ENCODE results near the gene KIF3A.

KIF3A gene

DNA sequence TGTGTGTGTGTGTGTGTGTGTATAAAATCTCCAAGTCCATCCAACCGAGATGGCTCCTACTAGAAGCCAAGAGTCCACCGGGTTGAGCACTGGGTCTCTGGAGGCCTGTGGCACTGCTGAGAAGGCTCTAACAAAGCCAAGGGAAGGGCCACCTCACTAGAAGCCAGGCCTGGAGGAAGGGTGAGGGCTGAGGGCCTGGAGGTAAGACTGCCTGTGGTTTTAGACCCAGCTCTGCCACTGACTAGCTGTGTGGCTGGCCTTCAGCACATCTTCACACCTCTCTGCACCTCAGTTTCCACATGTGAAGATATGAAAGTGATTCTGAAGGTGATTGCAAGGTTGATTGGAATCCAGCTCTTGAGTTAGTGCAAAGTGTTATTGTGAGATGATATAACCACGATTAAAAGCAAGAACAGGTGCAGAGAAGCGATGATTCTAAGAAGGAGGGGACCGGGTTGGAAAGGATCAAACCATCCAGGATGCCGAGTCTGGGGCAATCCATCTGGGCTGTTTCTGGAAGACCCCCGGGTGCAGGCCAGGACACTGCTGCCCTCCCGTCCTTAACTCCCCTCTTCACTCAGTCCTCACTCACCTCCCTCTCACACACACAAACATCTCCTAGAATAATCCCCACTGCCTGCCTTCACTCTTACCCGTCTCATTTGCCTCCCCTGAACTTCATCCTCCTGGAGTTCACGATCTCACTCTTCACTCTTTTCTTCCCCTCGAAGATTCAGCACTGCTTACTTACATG, 61.2 kb downstream of the KIF3A start:
- peak in 1 of 2 donors; percentile 11 for DNase-seq

DNA sequence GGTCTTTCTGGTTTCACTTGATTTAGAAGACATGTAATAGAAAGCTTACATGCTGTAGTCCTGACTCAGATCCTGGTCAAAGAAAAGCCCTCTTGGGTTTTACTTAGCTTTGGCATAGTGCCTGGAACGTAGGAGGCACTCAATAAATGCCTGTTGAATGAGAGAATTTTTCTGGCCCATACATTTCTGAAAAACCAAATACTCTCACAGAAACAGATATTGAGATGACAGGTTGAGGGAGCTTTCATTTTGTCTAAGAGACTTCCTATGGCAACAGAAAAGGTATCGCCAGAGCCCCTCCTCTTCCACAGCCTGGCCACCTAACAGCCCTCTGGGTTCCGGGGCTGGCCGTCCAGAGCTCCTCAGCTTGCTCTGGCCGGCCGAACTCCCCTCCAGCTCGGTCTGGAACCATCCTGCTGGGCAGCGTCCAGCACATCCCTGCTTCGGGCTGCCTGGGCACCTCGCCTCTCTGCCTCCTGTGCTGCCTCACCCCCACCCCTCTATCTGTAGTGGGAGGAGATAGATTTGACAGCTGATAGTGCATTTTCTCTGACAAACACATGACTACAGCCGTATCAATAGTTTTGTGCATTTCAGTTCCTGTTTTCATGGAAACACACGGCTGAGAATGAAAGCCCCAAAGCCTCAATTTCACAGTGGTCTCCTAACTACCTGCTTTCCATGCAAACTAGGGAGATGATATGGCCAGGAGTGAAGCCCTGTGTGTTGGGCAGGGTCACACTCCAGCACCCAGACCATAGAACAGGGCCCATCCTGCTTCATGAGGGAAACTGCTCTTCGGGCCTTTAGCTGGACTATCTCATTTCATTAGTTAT, 62.5 kb downstream of the KIF3A start:
- DNase-seq, result peak in 1 of 2 donors; percentile 17

DNA sequence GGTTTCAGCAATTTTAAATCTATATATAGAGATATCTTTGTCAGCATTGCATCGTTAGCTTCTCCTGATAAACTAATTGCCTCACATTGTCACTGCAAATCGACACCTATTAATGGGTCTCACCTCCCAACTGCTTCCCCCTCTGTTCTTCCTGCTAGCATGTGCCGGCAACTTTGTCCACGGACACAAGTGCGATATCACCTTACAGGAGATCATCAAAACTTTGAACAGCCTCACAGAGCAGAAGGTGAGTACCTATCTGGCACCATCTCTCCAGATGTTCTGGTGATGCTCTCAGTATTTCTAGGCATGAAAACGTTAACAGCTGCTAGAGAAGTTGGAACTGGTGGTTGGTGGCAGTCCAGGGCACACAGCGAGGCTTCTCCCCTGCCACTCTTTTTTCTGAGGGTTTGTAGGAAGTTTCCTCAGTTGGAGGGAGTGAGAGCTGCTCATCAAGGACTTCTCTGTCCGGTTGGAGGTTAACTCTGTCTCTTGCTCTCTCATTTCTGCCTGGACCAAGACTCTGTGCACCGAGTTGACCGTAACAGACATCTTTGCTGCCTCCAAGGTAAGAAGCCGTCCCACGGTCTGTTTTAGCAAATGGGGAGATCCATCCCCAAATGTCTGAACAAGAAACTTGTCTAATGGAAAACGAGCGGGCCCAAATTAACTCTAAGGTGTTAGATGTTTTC, 63.3 kb downstream of the KIF3A start, which contains the start of gene IL4:
IL4 (plus strand) TSS at position 51 of the 692 bp plus-strand sequence; CDS start at position 113, 62 bp downstream.
- peak in 1 of 2 donors; percentile 14 for DNase-seq

DNA sequence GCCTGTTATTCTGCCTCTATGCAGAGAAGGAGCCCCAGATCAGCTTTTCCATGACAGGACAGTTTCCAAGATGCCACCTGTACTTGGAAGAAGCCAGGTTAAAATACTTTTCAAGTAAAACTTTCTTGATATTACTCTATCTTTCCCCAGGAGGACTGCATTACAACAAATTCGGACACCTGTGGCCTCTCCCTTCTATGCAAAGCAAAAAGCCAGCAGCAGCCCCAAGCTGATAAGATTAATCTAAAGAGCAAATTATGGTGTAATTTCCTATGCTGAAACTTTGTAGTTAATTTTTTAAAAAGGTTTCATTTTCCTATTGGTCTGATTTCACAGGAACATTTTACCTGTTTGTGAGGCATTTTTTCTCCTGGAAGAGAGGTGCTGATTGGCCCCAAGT, 63.9 kb downstream of the KIF3A start:
- DNase-seq, result no peak

DNA sequence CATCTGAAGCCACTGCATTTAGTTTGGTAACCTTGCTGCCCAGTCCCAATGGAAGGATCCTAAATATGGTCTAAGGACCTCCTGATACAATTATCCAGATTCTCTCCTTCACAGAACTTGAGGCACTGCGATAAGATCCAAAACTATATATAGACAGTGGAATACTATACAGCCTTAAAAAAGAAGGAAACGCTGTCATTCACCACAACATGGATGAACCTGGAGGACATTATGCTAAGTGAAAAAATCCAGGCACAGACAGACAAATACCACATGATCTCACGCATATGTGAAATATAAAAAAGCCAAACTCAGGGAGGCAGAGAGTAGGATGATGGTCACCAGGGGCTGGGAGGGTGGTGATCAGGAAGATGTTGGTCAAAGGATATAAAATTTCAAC, 66.3 kb downstream of the KIF3A start:
- DNase-seq, result no peak

DNA sequence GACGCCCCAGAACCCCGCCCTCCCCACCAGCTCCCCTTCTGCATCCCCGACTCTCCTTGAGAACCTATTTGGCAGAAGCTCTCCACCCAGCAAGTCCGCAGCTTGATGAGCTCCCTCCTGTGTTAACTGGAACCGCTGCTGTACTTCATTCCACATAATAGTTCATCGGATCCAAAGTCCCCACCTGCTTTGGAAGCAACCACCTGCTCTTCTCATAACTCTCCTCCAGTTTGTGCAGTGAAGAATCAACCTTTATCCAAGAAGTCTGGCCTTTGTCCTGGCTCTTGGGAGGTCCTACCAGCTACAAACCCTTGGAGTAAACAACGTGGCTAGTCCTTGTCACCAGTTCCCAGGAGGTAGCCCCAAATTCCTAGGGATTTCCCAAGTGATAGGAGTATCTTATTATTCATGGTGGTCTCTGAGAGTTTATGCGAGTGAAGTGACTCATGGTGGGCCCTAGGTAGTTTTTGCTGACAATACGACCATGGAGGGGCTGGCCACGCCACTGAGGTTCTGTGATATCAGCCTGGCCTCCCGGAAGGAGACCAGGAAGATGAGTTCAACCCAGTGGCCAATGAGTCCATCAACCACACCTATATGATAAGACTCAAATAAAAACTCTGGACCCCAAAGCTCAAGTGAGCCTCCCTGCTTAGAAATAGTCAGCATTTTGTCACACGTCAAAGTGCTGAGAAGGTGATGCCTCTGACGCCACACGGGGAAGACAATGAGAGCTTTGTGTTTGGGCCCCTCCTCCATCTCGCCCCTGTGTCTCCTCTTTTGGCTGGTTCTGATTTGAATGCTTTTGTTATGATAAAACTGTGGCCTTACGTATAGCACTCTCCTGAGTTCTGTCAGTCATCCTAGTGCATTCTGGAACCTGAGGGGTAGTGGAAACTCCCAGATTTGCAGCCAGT, 67.1 kb downstream of the KIF3A start:
- DNase-seq, result no peak

DNA sequence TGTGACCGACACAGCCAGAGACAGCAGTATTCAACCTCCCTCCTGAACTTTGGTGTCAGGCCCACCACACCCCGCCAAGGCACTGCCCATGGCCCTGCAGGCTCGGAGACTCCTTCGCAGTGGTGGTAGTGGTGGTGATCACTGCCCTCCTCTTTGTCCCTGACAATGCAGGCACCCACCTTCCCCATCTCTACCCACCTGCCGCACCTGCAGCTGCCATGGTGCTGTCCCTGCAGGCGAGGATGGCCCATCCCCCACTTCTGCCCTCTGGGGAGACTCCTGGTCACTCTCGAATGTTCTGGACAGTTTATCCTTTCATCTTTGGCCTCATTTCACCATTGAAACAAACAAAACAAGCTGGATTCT, 67.9 kb downstream of the KIF3A start:
- no peak for DNase-seq

DNA sequence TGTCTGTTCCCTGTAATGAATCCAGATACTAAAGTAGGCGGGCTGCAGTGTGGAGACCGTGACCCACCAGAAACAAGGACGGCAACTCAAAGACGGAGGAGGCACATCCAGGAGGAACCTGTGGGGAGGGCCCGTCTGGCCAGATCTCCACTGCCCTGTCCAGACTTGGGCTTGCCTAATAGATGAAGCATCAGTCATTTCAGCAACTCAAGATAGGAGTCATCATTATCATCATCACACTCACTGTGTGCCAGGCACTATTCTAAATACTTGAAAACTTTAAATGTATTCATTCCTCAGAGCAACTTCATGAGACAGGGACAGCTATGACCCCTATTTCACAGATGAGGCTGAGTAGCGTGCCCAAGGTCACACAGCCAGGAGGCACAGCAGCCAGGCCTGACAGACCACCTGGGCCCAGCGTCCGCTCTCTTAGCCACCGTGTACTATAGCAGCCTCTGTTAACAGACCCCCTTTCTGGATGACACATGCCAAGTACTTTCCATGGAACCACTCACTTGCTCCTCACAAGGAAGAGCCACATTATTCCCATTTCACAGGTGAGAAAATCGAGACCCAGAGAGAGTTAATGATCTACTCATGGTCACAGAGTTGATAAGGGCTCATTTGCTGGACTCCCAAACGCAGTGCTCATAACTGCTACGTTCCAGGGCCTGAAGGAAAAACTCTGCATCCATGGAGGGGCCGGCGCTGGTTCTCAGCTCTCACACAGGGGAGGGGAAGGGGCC, 68.5 kb downstream of the KIF3A start:
- DNase-seq, result no peak

DNA sequence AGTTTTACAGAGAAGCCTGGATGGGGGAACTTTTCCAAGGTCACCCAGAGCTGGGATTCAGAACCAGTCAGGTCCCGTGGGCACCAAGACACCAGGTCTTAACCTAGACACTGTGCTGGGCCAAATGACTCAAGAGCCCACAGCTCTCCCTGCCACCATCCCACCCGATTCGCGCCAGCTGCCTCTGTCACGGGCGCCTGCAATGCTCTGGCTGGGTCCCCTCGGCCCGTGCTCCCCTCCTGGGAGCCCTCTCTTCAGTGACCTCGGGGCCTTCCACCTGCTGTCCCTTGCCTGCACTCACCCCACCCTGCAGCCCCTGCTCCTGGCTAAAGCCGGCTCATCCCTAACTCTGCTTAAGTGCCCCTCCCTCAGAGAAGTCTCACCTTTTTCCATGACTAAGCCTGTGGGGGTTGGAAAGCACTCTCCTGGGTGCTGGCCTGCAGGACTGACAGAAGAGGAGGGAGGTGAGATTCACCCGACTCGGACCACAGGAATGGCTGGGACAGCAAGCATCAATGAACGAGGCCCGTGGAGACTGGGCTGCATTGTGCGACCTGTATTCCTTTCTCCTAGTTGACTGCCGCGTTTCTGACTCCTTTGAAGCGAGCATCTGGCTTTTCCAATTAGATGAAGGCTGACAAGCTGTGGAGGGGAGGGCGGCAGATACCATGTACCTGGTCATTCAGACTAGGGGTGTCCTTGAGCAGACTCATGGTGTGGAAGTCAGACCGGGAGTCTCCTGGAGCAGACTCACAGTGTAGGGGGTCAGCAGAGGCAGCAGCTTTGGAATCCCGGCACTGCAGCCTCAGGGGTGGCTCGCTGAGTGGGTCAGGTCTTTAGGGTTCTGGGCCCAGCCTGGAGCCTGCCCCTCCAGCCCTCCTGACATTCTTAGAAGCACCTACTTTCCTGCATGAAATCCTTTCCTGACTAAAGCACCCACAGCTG, 69.3 kb downstream of the KIF3A start:
- DNase-seq, result no peak

DNA sequence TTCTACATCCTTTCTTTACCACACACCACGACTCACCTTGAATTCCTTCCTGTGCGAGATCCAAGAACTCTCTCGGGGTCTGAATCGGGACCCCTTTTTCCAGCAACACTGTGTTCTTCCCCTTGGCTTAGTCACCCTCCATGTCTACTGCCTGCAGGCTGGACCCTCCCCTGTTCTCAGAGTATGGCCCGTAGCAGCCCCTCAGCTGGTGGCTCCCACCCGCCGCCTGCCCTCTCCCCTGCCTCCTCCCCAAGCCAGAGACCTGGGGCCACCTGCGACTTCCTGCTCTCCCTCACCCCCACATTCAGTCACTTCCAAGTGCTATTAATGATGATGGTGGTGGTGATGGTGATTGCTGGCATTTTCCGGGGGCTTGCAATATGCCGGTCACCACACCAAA, 70.0 kb downstream of the KIF3A start:
- no peak for DNase-seq

DNA sequence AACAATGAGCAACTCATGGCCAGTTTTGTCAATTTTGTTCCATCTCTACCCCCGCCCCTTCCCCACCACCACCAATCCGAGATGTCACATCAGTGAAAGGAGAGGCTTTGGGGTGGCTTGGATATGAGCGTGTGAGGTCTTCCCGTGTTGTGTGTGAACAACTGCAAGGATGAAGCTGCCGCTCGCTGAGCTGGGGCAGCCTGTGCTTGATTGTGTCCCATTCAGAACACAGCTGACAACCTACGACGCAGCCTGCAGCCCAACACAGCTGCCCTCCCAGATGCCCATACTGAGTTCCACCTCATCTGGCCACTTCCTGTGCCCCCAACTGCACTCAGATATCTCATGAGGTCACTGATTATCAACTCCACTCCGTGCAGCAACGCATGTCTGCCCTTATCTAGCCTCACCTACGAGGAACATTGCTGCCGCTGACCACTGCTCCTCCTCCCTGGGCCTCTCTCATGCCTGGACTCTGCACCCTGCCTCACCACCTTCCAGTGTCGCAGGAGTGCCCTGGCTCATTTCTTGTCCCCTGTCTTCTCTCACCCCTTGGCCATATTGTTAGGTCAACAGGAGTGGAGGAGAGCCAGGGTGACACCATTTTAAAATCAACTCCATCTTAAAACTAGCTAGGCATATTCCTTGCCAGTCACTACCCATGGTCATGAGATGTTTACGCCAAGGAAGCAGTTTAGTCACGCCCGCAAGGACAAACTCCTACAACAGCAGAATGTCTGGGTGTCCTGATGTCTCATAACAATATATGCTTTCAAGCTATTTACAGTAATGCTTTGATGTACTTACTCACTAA, 70.8 kb downstream of the KIF3A start:
- no peak for DNase-seq

DNA sequence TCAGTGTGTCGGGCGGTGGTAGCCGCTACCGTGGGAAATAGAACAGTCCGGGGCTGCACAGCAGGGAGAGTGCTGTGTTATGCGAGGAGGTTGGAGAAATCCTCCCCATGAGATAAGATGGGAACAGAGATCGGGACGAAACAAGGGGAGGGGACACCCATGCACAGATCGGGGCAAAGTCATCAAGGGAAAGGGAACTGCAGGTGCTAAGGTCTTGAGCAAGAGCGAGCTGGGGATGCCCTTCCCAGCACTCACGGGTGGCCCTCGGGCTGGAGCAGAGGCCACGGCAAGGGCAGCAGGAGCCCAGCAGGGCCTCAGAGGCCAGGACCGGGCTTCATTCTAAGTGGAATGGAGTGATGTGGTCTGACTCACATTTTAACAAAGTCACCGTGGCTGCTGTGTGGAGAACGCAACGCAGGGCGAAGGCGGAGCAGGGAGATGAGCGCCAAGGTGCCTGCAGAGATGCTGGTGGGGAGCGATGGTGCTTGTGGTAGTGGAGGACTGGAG, 71.7 kb downstream of the KIF3A start:
- DNase-seq, result no peak

DNA sequence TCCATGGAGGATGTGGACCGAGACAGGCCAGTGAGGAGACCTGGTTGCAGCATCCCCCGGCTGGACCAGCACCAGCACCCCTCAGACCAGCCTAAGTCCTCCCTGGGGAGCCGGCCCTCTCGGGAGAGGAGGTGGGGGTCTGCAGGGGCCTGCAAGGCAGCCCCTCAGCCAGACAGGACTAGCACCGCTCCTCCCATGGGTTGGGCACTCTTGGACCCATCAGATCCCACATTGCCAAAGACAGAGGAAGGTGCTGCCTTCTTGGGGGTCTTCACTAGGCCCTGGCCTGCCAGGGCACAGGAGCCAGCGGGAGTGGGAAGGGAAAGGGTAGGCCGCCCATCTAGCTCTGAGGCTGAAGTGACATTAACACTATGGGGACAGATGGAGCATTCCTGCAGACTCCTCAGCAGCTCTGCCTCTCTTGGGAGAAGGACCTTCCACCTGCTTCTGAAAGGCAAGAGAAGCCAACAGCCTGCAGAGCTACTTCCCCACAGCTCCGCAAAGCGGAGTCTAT, 72.6 kb downstream of the KIF3A start:
- no peak for DNase-seq

DNA sequence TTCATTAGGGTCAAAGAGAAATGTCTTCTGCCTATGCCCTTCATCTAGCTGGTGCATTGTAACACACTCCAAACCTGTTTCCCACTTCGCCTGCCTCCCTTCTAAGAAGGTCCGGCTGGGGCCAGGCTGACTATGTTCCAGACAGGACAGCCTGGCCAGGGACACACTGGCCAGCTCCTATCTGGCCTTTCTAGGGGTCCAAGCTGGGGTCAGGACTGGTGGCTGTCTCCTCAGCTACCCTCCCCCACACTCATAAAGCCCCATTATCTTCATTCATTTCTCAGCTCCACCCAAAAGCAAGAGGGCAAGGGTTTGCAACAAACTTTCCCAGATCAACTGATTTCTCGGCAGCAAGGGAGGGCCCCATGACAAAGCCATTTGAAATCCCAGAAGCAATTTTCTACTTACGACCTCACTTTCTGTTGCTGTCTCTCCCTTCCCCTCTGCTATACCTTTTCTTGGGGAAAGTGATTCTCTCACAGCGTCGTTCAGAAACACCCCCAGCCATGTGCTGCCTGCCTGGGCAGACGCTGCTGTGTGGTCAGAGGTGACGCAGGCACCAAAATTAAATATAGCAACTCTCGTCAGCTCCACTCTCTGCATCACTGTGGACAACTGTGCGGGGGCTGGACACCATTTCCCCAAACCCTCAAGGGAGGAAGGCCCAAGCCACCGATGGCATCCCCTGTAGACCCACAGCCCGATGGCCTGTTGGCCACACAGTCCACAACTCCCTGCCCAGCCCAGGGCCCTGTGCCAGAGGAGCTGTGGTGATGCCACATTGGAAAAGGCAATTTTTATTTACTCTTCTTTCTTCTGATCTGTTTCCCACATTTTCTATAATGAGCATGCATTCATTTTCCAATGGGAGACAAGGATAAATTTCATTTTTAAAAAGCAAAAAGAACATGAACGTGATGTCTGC, 73.3 kb downstream of the KIF3A start:
- DNase-seq, result no peak

DNA sequence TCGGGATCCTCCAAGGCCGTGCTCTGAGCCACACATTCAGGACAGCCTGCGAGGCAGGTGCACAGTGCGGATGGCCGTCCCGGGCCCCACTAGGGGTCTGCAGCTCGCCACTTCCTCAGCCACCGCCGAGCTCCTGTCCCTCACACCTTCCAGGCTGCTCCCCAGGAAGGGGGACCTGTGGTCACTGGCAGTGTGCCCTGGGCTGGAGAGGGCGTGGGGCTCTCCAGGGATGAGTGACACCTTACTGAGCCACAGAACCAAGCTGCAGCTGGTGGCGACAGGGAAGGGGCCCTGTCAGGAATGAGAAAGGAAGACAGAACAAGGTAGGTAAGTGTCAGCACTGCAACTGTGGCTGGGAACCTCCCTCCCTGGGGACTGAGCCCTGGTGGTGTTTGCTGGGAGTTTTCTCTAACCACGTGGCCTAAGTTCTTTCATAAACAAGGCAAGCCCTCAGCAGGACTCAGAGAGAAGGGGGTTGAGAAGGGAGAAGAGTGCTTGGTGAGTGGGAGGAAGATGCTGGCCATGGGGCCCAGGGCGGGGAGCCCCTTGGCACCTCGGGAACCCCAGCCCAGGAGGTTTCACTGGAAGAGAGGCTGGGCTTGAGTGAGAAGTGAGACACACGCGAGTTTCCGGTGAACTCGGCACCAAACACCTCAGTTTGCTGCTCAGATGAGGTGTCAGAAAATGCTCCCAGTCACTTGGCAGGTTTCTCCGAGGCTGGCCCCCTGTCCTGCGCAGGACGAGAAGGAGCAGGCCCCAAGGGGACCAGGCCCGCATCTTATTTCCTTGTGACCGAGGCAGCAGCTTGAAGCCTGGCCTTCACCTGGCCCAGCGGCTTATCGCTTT, 74.2 kb downstream of the KIF3A start:
- peak; percentile 49 to 55 for DNase-seq

DNA sequence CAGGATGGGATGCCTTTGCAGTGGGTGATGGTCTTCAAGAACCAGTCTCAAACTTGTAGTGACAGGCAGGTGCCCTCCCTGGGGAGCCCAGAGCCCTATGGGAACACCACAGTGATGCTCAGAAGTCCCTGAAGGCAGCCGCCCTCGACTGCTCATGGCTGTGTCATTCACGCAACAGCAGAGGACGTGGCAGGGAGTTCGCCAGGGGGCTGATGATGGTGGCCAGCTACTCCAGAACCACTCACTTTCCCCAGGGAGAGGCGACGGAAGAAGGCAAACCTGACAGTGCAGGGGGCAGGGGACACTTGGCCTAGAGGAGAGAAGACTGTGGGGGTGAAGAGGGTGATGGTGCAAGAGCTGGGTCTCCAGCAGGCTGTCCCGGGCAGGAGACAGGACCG, 75.3 kb downstream of the KIF3A start:
- DNase-seq, result no peak

Measured in stimulated activated CD4-positive, alpha-beta T cell treated with anti-CD3 and anti-CD28 coated beads, Interleukin-2, amount 100 ng/mL, for 24 hours (primary cell).